Endodermal cell (in vitro differentiated cells): Measurements from ENCODE around the gene TNFSF11. TPM values are rescaled to one million over a fixed set of nuclear protein-coding genes. Genes with fewer than 3 reads are reported as not detected.

Experiments used
- DNase-seq: peaks from one replicate; pipeline ENCODE4 v3.0.0-alpha.2; 2017
- H3K27ac ChIP-seq: 2 replicates; pipeline ENCODE4 v1.5.1; 2013; ENCODE audit warnings: mild to moderate bottlenecking, low read depth, low read length, moderate library complexity
- H3K27me3 ChIP-seq: 2 replicates; pipeline ENCODE4 v1.6.1; 2013; ENCODE audit warnings: mild to moderate bottlenecking, low read length, moderate library complexity; ENCODE audit not compliant: insufficient read depth, control insufficient read depth, poor library complexity, severe bottlenecking
- H3K36me3 ChIP-seq: 2 replicates; pipeline ENCODE4 v1.7.0; 2013; ENCODE audit warnings: mild to moderate bottlenecking, low read length, moderate library complexity; ENCODE audit not compliant: control insufficient read depth, insufficient read depth
- H3K4me1 ChIP-seq: one replicate; pipeline ENCODE4 v1.7.0; 2013; ENCODE audit warnings: low read length; ENCODE audit not compliant: control insufficient read depth, insufficient read depth
- H3K4me3 ChIP-seq: 2 replicates; pipeline ENCODE4 v1.5.1; 2013; ENCODE audit warnings: mild to moderate bottlenecking, low read length, moderate library complexity
- H3K9ac ChIP-seq: 2 replicates; pipeline ENCODE4 v1.6.1; 2013; ENCODE audit warnings: mild to moderate bottlenecking, low read length, moderate library complexity; ENCODE audit not compliant: poor library complexity, severe bottlenecking; ENCODE audit errors: extremely low read depth
- H3K9me3 ChIP-seq: 2 replicates; pipeline ENCODE4 v1.6.1; 2013; ENCODE audit warnings: mild to moderate bottlenecking, low read length, moderate library complexity; ENCODE audit not compliant: control insufficient read depth
- H3K27ac Mint-ChIP-seq: 2 replicates; pipeline ENCODE4 v1.8.0; 2020; ENCODE audit warnings: mixed read lengths
- H3K27me3 Mint-ChIP-seq: 2 replicates; pipeline ENCODE4 v1.8.0; 2021; ENCODE audit warnings: mild to moderate bottlenecking, mixed read lengths; ENCODE audit not compliant: insufficient read depth
- H3K36me3 Mint-ChIP-seq: 2 replicates; pipeline ENCODE4 v1.8.0; 2020; ENCODE audit warnings: low read depth, mixed read lengths
- H3K4me1 Mint-ChIP-seq: 2 replicates; pipeline ENCODE4 v1.8.0; 2020; ENCODE audit warnings: mixed read lengths
- H3K4me3 Mint-ChIP-seq: 2 replicates; pipeline ENCODE4 v1.8.0; 2020; ENCODE audit warnings: mild to moderate bottlenecking, moderate library complexity, mixed read lengths
- H3K9me3 Mint-ChIP-seq: 2 replicates; pipeline ENCODE4 v1.8.0; 2020; ENCODE audit warnings: mild to moderate bottlenecking, mixed read lengths
- CTCF ChIP-seq: fragments of 200-600 bp; sonication (generic); conservative IDR thresholded peaks from 2 replicates; pipeline ENCODE4 v1.5.0; 2021; ENCODE audit warnings: antibody characterized with exemption, mild to moderate bottlenecking
- WGBS, 2 experiments: methylation state at CpG; one replicate each; pipeline versions ENCODE4 v1.1.5 to v1.1.7; 2013; ENCODE audit warnings: missing lambda C conversion rate in 2 of 2, mixed read lengths in 1 of 2; ENCODE audit not compliant: insufficient coverage in 1 of 2, insufficient read length in 1 of 2; 5-methylcytosine and 5-hydroxymethylcytosine counted together
- total RNA-seq, 2 donors: library from RNA; stranded (reverse); fragmentation: NEBNext Ultra II Directional in 1 of 2; extraction: Animal tissue kit (Norgen Biotek cat#: 25700) in 1 of 2; gene quantifications; 2 replicates in 1 of 2; 3 replicates in 1 of 2; pipeline ENCODE4 v1.2.1, GENCODE V29; 2021

Gene TNFSF11
- total RNA-seq, 2 donors from 2014 or later = 0.53 to 1.1 TPM

GRCh38 chr13:42611086-42611779, 37.3 kb downstream of the TNFSF11 start:
- DNase-seq = no peak
- no peak overlapping the region for H3K27ac ChIP-seq
- no peak overlapping the region for H3K4me3 Mint-ChIP-seq
- H3K4me3 ChIP-seq = no peak overlapping the region
- peaks cover 9% of the 10 kb centered on the region for H3K27me3 ChIP-seq
- H3K9me3 ChIP-seq = peaks cover 4% of the 10 kb centered on the region
- TF ChIP-seq CTCF = no peak
- H3K4me1 Mint-ChIP-seq = peaks cover 11% of the 10 kb centered on the region
- no peaks in the 10 kb centered on the region for H3K36me3 Mint-ChIP-seq
- H3K36me3 ChIP-seq = no peaks in the 10 kb centered on the region
- WGBS, 2 experiments = 92 to 100% methylated on average over 2 of the region's 2 CpGs
- H3K4me1 ChIP-seq = no peaks in the 10 kb centered on the region
- no peaks in the 10 kb centered on the region for H3K9me3 Mint-ChIP-seq
- no peak overlapping the region for H3K27ac Mint-ChIP-seq
- peaks cover 50% of the 10 kb centered on the region for H3K27me3 Mint-ChIP-seq
- no peak overlapping the region for H3K9ac ChIP-seq

- Mint-ChIP-seq H3K27me3 (peaks cover 50% of the 10 kb centered on the region), H3K4me3 (no peak overlapping the region), H3K27ac (no peak overlapping the region), H3K4me1 (peaks cover 20% of the 10 kb centered on the region), H3K9me3 (no peaks in the 10 kb centered on the region), H3K36me3 (no peaks in the 10 kb centered on the region)
- DNase-seq = no peak
- no peak for TF ChIP-seq CTCF
- Histone ChIP-seq H3K9ac (no peak overlapping the region), H3K36me3 (no peaks in the 10 kb centered on the region), H3K4me3 (no peak overlapping the region), H3K27me3 (peaks cover 9% of the 10 kb centered on the region), H3K27ac (no peak overlapping the region), H3K4me1 (peaks cover 7% of the 10 kb centered on the region), H3K9me3 (peaks cover 4% of the 10 kb centered on the region)
- whole genome bisulfite sequencing, 2 experiments = 90% methylated on average over 5 to 7 of the region's 7 CpGs
Observed at GRCh38 chr13:42612021-42612765, 38.2 kb downstream of the TNFSF11 start.

- Histone ChIP-seq H3K9me3 (peaks cover 4% of the 10 kb centered on the region), H3K27ac (no peak overlapping the region), H3K27me3 (peaks cover 9% of the 10 kb centered on the region), H3K9ac (no peak overlapping the region), H3K36me3 (no peaks in the 10 kb centered on the region), H3K4me3 (no peak overlapping the region), H3K4me1 (peaks cover 13% of the 10 kb centered on the region)
- Mint-ChIP-seq H3K4me3 (no peak overlapping the region), H3K27me3 (peaks cover 45% of the 10 kb centered on the region), H3K9me3 (no peaks in the 10 kb centered on the region), H3K36me3 (no peaks in the 10 kb centered on the region), H3K4me1 (peaks cover 41% of the 10 kb centered on the region), H3K27ac (no peak overlapping the region)
- 87 to 88% methylated on average over 2 to 3 of the region's 3 CpGs for WGBS, 2 experiments
- no peak for TF ChIP-seq CTCF
- DNase-seq = no peak
Observed at GRCh38 chr13:42614436-42615035, 40.6 kb downstream of the TNFSF11 start.
